Uterus (tissue), 2 donors: ENCODE results near the gene RAB12.

Source experiments
- POLR2A ChIP-seq, 2 donors: fragments of 450-650 bp; IDR thresholded peaks; one replicate each; pipeline ENCODE4 v1.6.1; 2016; ENCODE audit warnings: antibody characterized with exemption in 2 of 2, mild to moderate bottlenecking in 1 of 2, moderate library complexity in 1 of 2
- TF ChIP-seq, protein P1 (sequence below), 4 experiments: fragments of 200-600 bp in 2 of 4; fragments of 450-650 bp in 2 of 4; sonication (generic) in 2 of 4; IDR thresholded peaks; one replicate each; pipeline ENCODE4 v1.5.1; 2016 to 2019; ENCODE audit warnings: antibody characterized with exemption in 4 of 4, mild to moderate bottlenecking in 2 of 4, moderate library complexity in 1 of 4

DNA sequence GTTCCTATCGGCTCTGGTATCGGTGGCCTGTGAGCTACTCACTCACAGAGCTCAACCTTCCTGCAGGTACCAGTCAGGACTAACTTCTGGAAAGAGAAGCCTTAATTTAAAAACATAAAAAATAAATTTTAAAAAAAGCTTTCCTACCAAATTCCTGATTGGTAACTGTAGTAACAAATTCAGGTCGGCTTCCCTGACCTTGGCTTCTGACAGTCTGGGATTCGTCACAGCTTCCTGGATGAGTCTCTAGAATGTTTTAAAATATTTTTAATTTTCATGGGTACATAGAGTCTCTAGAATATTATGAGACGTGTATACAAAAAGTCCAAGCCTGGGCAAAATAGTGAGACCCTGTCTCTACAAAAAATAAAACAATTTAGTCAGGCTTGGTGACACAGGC, 51.1 kb downstream of the RAB12 start:
- no peak for TF ChIP-seq POLR2A (IDR thresholded peaks at IDR 0.05)
- TF ChIP-seq, protein P1, sequence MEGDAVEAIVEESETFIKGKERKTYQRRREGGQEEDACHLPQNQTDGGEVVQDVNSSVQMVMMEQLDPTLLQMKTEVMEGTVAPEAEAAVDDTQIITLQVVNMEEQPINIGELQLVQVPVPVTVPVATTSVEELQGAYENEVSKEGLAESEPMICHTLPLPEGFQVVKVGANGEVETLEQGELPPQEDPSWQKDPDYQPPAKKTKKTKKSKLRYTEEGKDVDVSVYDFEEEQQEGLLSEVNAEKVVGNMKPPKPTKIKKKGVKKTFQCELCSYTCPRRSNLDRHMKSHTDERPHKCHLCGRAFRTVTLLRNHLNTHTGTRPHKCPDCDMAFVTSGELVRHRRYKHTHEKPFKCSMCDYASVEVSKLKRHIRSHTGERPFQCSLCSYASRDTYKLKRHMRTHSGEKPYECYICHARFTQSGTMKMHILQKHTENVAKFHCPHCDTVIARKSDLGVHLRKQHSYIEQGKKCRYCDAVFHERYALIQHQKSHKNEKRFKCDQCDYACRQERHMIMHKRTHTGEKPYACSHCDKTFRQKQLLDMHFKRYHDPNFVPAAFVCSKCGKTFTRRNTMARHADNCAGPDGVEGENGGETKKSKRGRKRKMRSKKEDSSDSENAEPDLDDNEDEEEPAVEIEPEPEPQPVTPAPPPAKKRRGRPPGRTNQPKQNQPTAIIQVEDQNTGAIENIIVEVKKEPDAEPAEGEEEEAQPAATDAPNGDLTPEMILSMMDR (IDR thresholded peaks at IDR 0.05), result no peak
